H1 (cell line): ENCODE measurements around the gene BEST1. TPM values are rescaled to one million over a fixed set of nuclear protein-coding genes. Genes with fewer than 3 reads are reported as not detected.

ENCODE experiments used
- KDM1A ChIP-seq: fragments of 200-600, 300-600 bp; sonication (generic); IDR thresholded peaks from 2 replicates; pipeline ENCODE4 v1.7.1; 2016; ENCODE audit warnings: mild to moderate bottlenecking, low read length, borderline replicate concordance
- PHF8 ChIP-seq: fragments of 200-600 bp; sonication (generic); conservative IDR thresholded peaks from 2 replicates; pipeline ENCODE4 v1.7.1; 2012; ENCODE audit warnings: low read depth, mild to moderate bottlenecking, inconsistent platforms, low read length, moderate library complexity
- POLR2AphosphoS5 ChIP-seq: IDR thresholded peaks from 2 replicates; pipeline ENCODE4 v1.6.1; 2011; ENCODE audit warnings: low read depth, low read length
- TAF7 ChIP-seq: optimal IDR thresholded peaks from 2 replicates; pipeline ENCODE3; 2011; ENCODE audit warnings: low read depth, mild to moderate bottlenecking, inconsistent platforms, low read length, moderate library complexity, borderline replicate concordance
- polyA plus RNA-seq, 7 experiments: library from polyadenylated mRNA; depleted of rRNA in 3 of 7; stranded (reverse) in 5 of 7; unstranded in 2 of 7; fragments of >200 nt in 5 of 7; fragments of 200-250 nt in 2 of 7; gene quantifications; 1 replicate in 5 of 7; 2 replicates in 1 of 7; 4 replicates in 1 of 7; pipeline versions ENCODE4 v1.2.1 to v1.2.3, GENCODE V29; 2011 to 2013; ENCODE audit warnings: missing spikeins in 2 of 7, mixed read lengths in 2 of 7
- total RNA-seq: library from RNA; stranded (reverse); fragmentation: NEBNext Ultra II Directional; extraction: Animal tissue kit (Norgen Biotek cat#: 25700); gene quantifications from 2 replicates; pipeline ENCODE4 v1.2.1, GENCODE V29; 2021
- TF ChIP-seq, protein P1 (sequence below): IDR thresholded peaks from 2 replicates; pipeline ENCODE4 v1.6.1; 2012; ENCODE audit warnings: low read length, inconsistent platforms
- TF ChIP-seq, protein P2 (sequence below): IDR thresholded peaks from 2 replicates; pipeline ENCODE4 v1.6.1; 2011; ENCODE audit warnings: low read length, improper control_type of control experiment

BEST1 gene
- total and polyA plus RNA-seq, 2 of the 8 experiments (the other 6 are each of a cell fraction or from before 2014, with no cell fraction given) = 0.22 to 0.62 TPM

DNA sequence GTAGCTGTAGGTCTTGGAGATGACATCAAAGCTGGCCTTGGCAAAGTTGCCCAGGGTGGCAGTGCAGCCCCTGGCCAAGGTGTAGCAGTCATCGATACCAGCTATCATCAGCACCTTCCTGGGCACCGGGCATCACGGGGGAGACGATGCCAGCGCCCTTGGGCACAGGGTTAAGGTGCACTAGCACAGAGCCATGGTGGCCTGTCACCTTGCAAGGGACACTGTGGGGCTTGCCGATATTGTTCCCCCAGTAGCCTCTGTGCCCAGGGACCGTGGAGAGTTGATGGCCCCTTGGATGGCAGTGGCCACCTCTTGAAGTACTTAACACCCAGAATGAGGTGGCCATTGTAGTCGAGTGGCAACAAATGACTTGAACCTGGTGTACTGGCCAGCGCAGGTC lies 61.7 kb downstream of the BEST1 start (continued):
- TF ChIP-seq, protein P1, sequence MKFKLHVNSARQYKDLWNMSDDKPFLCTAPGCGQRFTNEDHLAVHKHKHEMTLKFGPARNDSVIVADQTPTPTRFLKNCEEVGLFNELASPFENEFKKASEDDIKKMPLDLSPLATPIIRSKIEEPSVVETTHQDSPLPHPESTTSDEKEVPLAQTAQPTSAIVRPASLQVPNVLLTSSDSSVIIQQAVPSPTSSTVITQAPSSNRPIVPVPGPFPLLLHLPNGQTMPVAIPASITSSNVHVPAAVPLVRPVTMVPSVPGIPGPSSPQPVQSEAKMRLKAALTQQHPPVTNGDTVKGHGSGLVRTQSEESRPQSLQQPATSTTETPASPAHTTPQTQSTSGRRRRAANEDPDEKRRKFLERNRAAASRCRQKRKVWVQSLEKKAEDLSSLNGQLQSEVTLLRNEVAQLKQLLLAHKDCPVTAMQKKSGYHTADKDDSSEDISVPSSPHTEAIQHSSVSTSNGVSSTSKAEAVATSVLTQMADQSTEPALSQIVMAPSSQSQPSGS = no peak
- TF ChIP-seq KDM1A (no peak), PHF8 (no peak), POLR2AphosphoS5 (no peak), TAF7 (no peak)
- TF ChIP-seq, protein P2, sequence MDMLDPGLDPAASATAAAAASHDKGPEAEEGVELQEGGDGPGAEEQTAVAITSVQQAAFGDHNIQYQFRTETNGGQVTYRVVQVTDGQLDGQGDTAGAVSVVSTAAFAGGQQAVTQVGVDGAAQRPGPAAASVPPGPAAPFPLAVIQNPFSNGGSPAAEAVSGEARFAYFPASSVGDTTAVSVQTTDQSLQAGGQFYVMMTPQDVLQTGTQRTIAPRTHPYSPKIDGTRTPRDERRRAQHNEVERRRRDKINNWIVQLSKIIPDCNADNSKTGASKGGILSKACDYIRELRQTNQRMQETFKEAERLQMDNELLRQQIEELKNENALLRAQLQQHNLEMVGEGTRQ = no peak
- TF ChIP-seq, all 59 proteins: peak for 0
